WTC11 (cell line): Measurements from ENCODE around the gene KRT83. TPM values are rescaled to one million over a fixed set of nuclear protein-coding genes. Genes with fewer than 3 reads are reported as not detected.

Experiments used
- ATAC-seq: fragments of 200-7000 bp; cut with Tn5 transposase; 2 replicates; pipeline ENCODE4 v1.10.0; 2021; ENCODE audit warnings: mild to moderate bottlenecking, moderate library complexity
- CTCF ChIA-PET: fragments of 300-600 bp; sonication (Branson Sonifier 250); formaldehyde crosslinking; loops from one replicate; lab custom pipeline; 2021; ENCODE audit warnings: antibody characterized with exemption; lab: Charles Lee
- POLR2A ChIA-PET: fragments of 350-600 bp; sonication (Branson Sonifier 250); formaldehyde crosslinking; loops from one replicate; lab custom pipeline; 2021; ENCODE audit warnings: antibody characterized with exemption; lab: Charles Lee
- DNase-seq: peaks from one replicate; pipeline ENCODE4 v3.0.0; 2021; ENCODE audit warnings: low spot score
- H3K27ac Mint-ChIP-seq: 2 replicates; pipeline ENCODE4 v1.8.0; 2021; ENCODE audit warnings: mixed read lengths
- H3K27me3 Mint-ChIP-seq: 2 replicates; pipeline ENCODE4 v1.8.0; 2021; ENCODE audit warnings: low read depth, mild to moderate bottlenecking, moderate library complexity, mixed read lengths
- H3K36me3 Mint-ChIP-seq: 2 replicates; pipeline ENCODE4 v1.8.0; 2021; ENCODE audit warnings: mixed read lengths
- H3K4me1 Mint-ChIP-seq: 2 replicates; pipeline ENCODE4 v1.8.0; 2022; ENCODE audit warnings: mixed read lengths
- H3K4me3 Mint-ChIP-seq: 2 replicates; pipeline ENCODE4 v1.8.0; 2021; ENCODE audit warnings: mild to moderate bottlenecking, moderate library complexity, mixed read lengths
- H3K9me3 Mint-ChIP-seq: 2 replicates; pipeline ENCODE4 v1.8.0; 2021; ENCODE audit warnings: mixed read lengths
- EMX1 ChIP-seq: fragments of 250-450 bp; sonication (Bioruptor Pico); IDR thresholded peaks from 2 replicates; pipeline ENCODE4 v1.8.0; 2021; ENCODE audit warnings: mild to moderate bottlenecking
- ETV6 ChIP-seq: sonication (generic); formaldehyde crosslinking; IDR thresholded peaks from 2 replicates; pipeline ENCODE4 v1.8.1; 2022; ENCODE audit warnings: mild to moderate bottlenecking, missing genetic modification reagents
- FOXJ3 ChIP-seq: sonication (generic); formaldehyde crosslinking; IDR thresholded peaks from 2 replicates; pipeline ENCODE4 v1.9.0; 2021; ENCODE audit warnings: missing genetic modification reagents, mild to moderate bottlenecking, borderline replicate concordance
- GRHL2 ChIP-seq: fragments of 250-450 bp; sonication (Bioruptor Pico); IDR thresholded peaks from 2 replicates; pipeline ENCODE4 v1.8.0; 2022; ENCODE audit warnings: mild to moderate bottlenecking, moderate library complexity; ENCODE audit not compliant: insufficient replicate concordance, severe bottlenecking
- IRF2 ChIP-seq: sonication (generic); formaldehyde crosslinking; IDR thresholded peaks from 2 replicates; pipeline ENCODE4 v1.8.0; 2022; ENCODE audit warnings: low read depth, missing genetic modification reagents, borderline replicate concordance
- JAZF1 ChIP-seq: fragments of 250-450 bp; sonication (Bioruptor Pico); IDR thresholded peaks from 2 replicates; pipeline ENCODE4 v1.9.0; 2021; ENCODE audit warnings: moderate library complexity, mild to moderate bottlenecking, inconsistent platforms
- NFYB ChIP-seq: sonication (generic); formaldehyde crosslinking; conservative IDR thresholded peaks from 2 replicates; pipeline ENCODE4 v1.8.0; 2022; ENCODE audit warnings: low read depth, missing genetic modification reagents
- NR1H2 ChIP-seq: sonication (generic); formaldehyde crosslinking; IDR thresholded peaks from 2 replicates; pipeline ENCODE4 v1.9.0; 2021; ENCODE audit warnings: mild to moderate bottlenecking, moderate library complexity, missing genetic modification reagents
- RELA ChIP-seq: sonication (generic); formaldehyde crosslinking; IDR thresholded peaks from 2 replicates; pipeline ENCODE4 v1.8.1; 2022; ENCODE audit warnings: missing genetic modification reagents, mild to moderate bottlenecking, borderline replicate concordance
- RORB ChIP-seq: fragments of 250-450 bp; sonication (Bioruptor Pico); IDR thresholded peaks from 2 replicates; pipeline ENCODE4 v1.9.0; 2021; ENCODE audit warnings: mild to moderate bottlenecking
- SMAD4 ChIP-seq: sonication (generic); formaldehyde crosslinking; IDR thresholded peaks from 2 replicates; pipeline ENCODE4 v1.8.0; 2022; ENCODE audit warnings: mild to moderate bottlenecking, missing genetic modification reagents
- ZNF138 ChIP-seq: sonication (generic); formaldehyde crosslinking; conservative IDR thresholded peaks from 2 replicates; pipeline ENCODE4 v1.8.1; 2022; ENCODE audit warnings: mild to moderate bottlenecking, moderate library complexity, missing genetic modification reagents
- ZNF416 ChIP-seq: fragments of 250-450 bp; sonication (Bioruptor Pico); IDR thresholded peaks from 2 replicates; pipeline ENCODE4 v1.9.0; 2021; ENCODE audit warnings: mild to moderate bottlenecking, inconsistent platforms
- total RNA-seq: library from RNA; stranded (reverse); gene quantifications from 3 replicates; pipeline ENCODE4 v1.2.3, GENCODE V29; 2021
- TF ChIP-seq, protein P1 (sequence below): sonication (generic); formaldehyde crosslinking; IDR thresholded peaks from 2 replicates; pipeline ENCODE4 v1.8.0; 2022; ENCODE audit warnings: missing genetic modification reagents
- TF ChIP-seq, protein P2 (sequence below): sonication (generic); formaldehyde crosslinking; IDR thresholded peaks from 2 replicates; pipeline ENCODE4 v1.8.0; 2022; ENCODE audit warnings: mild to moderate bottlenecking, missing genetic modification reagents
- TF ChIP-seq, protein P3 (sequence below): fragments of 250-450 bp; sonication (Bioruptor Pico); IDR thresholded peaks from 2 replicates; pipeline ENCODE4 v2.1.2; 2022; ENCODE audit warnings: mild to moderate bottlenecking, moderate library complexity
- TF ChIP-seq, protein P4 (sequence below): sonication (generic); formaldehyde crosslinking; IDR thresholded peaks from 2 replicates; pipeline ENCODE4 v1.8.1; 2022; ENCODE audit warnings: mild to moderate bottlenecking, missing genetic modification reagents, moderate library complexity, borderline replicate concordance
- TF ChIP-seq, protein P5 (sequence below): sonication (generic); formaldehyde crosslinking; IDR thresholded peaks from 2 replicates; pipeline ENCODE4 v1.8.1; 2023; ENCODE audit warnings: mild to moderate bottlenecking, moderate library complexity, missing genetic modification reagents
- TF ChIP-seq, protein P6 (sequence below): sonication (generic); formaldehyde crosslinking; IDR thresholded peaks from 2 replicates; pipeline ENCODE4 v1.8.1; 2023; ENCODE audit warnings: mild to moderate bottlenecking, missing genetic modification reagents
- TF ChIP-seq, protein P7 (sequence below): sonication (generic); formaldehyde crosslinking; IDR thresholded peaks from 2 replicates; pipeline ENCODE4 v1.8.1; 2022; ENCODE audit warnings: missing genetic modification reagents, borderline replicate concordance
- TF ChIP-seq, protein P8 (sequence below): fragments of 250-450 bp; sonication (Bioruptor Pico); IDR thresholded peaks from 2 replicates; pipeline ENCODE4 v1.8.0; 2021; ENCODE audit warnings: mild to moderate bottlenecking

KRT83 gene
- total RNA-seq, 1 experiment from 2014 or later: not detected

DNA sequence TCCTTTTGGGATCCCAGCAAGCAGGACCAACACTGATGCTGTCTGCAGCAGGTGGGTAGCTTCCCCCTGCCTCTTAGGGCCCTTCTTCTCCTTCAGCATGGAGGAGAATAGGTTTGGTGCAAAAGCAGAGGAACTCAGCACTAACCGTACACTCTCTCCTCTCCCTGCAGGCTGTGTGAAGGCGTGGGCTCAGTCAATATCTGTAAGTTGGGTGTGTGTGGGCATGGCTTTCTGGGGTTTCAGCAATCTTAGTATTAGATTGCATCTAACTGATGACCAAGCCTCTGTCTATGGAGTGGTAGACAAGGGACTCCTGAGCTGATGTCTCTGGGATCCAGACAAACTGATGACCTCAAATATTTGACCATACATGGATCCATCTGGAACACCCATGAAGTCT lies 31.8 kb upstream of the KRT83 start (continued):
- TF ChIP-seq, protein P1, sequence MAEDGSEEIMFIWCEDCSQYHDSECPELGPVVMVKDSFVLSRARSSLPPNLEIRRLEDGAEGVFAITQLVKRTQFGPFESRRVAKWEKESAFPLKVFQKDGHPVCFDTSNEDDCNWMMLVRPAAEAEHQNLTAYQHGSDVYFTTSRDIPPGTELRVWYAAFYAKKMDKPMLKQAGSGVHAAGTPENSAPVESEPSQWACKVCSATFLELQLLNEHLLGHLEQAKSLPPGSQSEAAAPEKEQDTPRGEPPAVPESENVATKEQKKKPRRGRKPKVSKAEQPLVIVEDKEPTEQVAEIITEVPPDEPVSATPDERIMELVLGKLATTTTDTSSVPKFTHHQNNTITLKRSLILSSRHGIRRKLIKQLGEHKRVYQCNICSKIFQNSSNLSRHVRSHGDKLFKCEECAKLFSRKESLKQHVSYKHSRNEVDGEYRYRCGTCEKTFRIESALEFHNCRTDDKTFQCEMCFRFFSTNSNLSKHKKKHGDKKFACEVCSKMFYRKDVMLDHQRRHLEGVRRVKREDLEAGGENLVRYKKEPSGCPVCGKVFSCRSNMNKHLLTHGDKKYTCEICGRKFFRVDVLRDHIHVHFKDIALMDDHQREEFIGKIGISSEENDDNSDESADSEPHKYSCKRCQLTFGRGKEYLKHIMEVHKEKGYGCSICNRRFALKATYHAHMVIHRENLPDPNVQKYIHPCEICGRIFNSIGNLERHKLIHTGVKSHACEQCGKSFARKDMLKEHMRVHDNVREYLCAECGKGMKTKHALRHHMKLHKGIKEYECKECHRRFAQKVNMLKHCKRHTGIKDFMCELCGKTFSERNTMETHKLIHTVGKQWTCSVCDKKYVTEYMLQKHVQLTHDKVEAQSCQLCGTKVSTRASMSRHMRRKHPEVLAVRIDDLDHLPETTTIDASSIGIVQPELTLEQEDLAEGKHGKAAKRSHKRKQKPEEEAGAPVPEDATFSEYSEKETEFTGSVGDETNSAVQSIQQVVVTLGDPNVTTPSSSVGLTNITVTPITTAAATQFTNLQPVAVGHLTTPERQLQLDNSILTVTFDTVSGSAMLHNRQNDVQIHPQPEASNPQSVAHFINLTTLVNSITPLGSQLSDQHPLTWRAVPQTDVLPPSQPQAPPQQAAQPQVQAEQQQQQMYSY: no peak
- TF ChIP-seq, protein P2, sequence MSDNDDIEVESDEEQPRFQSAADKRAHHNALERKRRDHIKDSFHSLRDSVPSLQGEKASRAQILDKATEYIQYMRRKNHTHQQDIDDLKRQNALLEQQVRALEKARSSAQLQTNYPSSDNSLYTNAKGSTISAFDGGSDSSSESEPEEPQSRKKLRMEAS (CRISPR knock-in tag): no peak
- TF ChIP-seq, protein P3, sequence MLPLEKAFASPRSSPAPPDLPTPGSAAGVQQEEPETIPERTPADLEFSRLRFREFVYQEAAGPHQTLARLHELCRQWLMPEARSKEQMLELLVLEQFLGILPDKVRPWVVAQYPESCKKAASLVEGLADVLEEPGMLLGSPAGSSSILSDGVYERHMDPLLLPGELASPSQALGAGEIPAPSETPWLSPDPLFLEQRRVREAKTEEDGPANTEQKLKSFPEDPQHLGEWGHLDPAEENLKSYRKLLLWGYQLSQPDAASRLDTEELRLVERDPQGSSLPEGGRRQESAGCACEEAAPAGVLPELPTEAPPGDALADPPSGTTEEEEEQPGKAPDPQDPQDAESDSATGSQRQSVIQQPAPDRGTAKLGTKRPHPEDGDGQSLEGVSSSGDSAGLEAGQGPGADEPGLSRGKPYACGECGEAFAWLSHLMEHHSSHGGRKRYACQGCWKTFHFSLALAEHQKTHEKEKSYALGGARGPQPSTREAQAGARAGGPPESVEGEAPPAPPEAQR: no peak
- no peak for TF ChIP-seq JAZF1 (CRISPR knock-in tag)
- no peak for TF ChIP-seq RORB (CRISPR knock-in tag)
- TF ChIP-seq ZNF416 (CRISPR knock-in tag): no peak
- no peak for TF ChIP-seq GRHL2 (CRISPR knock-in tag)

DNA sequence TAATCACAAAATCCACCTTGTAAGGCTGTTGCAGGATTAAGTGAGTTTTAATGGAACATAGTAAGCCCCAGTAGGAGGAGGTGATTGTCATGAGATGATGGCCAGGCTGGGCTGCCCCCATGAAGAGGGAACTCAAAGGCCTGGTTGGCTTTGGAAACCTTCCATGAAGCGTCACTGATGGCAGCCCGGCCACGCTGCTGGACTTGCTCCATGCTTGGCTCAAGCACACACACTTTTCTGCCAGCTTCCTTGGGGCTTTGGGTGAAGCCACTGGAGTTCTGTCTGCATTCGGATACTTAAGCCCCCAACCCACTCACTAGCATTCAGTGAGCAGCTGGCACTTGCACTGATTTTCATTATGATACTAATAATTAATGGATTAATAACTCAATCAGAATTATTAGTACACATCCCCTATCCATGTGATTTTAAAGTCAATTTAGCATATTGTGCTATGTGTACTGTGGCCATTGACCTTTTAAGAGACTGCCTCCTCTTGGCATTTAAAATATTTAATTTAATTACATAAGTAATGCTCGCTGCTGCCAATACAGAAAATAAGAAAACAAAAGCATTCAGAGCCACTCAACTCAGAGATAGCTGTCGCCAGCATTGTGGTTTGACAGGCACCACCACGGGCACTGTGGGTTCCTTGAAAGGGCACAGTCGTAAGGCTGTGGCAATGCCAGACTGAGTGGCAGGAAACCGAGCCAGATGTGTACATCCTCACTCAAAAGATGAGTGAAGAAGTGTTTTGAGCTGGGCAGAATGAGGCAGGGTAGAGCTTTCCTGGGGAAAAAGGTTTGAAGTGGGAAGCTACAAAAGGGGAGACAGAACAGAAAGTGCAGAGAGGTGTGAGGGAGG lies 30.2 kb upstream of the KRT83 start:
- DNase-seq (no peak), ATAC-seq (no peak)
- H3K27me3 Mint-ChIP-seq: no peaks in the 10 kb centered on the region
- 0 out of 2 replicates have a peak, but pooled peaks cover 3% of the 10 kb centered on the region for H3K4me1 Mint-ChIP-seq
- H3K4me3 Mint-ChIP-seq: no peak overlapping the region
- CTCF ChIA-PET: interaction anchor here (0.5 to 2.2 kb wide), 12 partner anchors 10 to 514 kb away, joined by 3 to 8 read pairs (median 5); no protein-coding TSS in a partner anchor
- POLR2A ChIA-PET: no interaction called here
- no peaks in the 10 kb centered on the region for H3K36me3 Mint-ChIP-seq
- no peaks in the 10 kb centered on the region for H3K9me3 Mint-ChIP-seq
- H3K27ac Mint-ChIP-seq: no peak overlapping the region
- TF ChIP-seq IRF2: no peak
- no peak for TF ChIP-seq EMX1 (CRISPR knock-in tag)
- TF ChIP-seq, protein P4, sequence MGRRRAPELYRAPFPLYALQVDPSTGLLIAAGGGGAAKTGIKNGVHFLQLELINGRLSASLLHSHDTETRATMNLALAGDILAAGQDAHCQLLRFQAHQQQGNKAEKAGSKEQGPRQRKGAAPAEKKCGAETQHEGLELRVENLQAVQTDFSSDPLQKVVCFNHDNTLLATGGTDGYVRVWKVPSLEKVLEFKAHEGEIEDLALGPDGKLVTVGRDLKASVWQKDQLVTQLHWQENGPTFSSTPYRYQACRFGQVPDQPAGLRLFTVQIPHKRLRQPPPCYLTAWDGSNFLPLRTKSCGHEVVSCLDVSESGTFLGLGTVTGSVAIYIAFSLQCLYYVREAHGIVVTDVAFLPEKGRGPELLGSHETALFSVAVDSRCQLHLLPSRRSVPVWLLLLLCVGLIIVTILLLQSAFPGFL (CRISPR knock-in tag): no peak
- no peak for TF ChIP-seq NR1H2 (CRISPR knock-in tag)
- TF ChIP-seq SMAD4 (CRISPR knock-in tag): no peak
- TF ChIP-seq, protein P5, sequence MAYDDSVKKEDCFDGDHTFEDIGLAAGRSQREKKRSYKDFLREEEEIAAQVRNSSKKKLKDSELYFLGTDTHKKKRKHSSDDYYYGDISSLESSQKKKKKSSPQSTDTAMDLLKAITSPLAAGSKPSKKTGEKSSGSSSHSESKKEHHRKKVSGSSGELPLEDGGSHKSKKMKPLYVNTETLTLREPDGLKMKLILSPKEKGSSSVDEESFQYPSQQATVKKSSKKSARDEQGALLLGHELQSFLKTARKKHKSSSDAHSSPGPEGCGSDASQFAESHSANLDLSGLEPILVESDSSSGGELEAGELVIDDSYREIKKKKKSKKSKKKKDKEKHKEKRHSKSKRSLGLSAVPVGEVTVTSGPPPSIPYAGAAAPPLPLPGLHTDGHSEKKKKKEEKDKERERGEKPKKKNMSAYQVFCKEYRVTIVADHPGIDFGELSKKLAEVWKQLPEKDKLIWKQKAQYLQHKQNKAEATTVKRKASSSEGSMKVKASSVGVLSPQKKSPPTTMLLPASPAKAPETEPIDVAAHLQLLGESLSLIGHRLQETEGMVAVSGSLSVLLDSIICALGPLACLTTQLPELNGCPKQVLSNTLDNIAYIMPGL: no peak
- TF ChIP-seq, protein P6, sequence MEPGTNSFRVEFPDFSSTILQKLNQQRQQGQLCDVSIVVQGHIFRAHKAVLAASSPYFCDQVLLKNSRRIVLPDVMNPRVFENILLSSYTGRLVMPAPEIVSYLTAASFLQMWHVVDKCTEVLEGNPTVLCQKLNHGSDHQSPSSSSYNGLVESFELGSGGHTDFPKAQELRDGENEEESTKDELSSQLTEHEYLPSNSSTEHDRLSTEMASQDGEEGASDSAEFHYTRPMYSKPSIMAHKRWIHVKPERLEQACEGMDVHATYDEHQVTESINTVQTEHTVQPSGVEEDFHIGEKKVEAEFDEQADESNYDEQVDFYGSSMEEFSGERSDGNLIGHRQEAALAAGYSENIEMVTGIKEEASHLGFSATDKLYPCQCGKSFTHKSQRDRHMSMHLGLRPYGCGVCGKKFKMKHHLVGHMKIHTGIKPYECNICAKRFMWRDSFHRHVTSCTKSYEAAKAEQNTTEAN (CRISPR knock-in tag): no peak
- TF ChIP-seq, protein P7, sequence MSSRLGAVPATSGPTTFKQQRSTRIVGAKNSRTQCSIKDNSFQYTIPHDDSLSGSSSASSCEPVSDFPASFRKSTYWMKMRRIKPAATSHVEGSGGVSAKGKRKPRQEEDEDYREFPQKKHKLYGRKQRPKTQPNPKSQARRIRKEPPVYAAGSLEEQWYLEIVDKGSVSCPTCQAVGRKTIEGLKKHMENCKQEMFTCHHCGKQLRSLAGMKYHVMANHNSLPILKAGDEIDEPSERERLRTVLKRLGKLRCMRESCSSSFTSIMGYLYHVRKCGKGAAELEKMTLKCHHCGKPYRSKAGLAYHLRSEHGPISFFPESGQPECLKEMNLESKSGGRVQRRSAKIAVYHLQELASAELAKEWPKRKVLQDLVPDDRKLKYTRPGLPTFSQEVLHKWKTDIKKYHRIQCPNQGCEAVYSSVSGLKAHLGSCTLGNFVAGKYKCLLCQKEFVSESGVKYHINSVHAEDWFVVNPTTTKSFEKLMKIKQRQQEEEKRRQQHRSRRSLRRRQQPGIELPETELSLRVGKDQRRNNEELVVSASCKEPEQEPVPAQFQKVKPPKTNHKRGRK (CRISPR knock-in tag): no peak
- no peak for TF ChIP-seq RELA
- TF ChIP-seq ETV6: no peak
- TF ChIP-seq NFYB (CRISPR knock-in tag): no peak
- TF ChIP-seq FOXJ3 (CRISPR knock-in tag): no peak
- TF ChIP-seq, protein P8, sequence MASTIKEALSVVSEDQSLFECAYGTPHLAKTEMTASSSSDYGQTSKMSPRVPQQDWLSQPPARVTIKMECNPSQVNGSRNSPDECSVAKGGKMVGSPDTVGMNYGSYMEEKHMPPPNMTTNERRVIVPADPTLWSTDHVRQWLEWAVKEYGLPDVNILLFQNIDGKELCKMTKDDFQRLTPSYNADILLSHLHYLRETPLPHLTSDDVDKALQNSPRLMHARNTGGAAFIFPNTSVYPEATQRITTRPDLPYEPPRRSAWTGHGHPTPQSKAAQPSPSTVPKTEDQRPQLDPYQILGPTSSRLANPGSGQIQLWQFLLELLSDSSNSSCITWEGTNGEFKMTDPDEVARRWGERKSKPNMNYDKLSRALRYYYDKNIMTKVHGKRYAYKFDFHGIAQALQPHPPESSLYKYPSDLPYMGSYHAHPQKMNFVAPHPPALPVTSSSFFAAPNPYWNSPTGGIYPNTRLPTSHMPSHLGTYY (CRISPR knock-in tag): no peak
- TF ChIP-seq ZNF138 (CRISPR knock-in tag): no peak
